Rectal smooth muscle tissue (tissue), 1 donor: ENCODE measurements around the gene CNOT4.

ENCODE experiments used
- H3K27ac ChIP-seq: one replicate; pipeline ENCODE4 v1.7.0; 2013; ENCODE audit warnings: low read depth, low read length, inconsistent platforms
- H3K27me3 ChIP-seq: one replicate; pipeline ENCODE4 v1.7.0; 2013; ENCODE audit warnings: low read length; ENCODE audit not compliant: control insufficient read depth, insufficient read depth
- H3K36me3 ChIP-seq: one replicate; pipeline ENCODE4 v1.7.0; 2013; ENCODE audit warnings: low read length; ENCODE audit not compliant: control insufficient read depth, insufficient read depth
- H3K4me1 ChIP-seq: one replicate; pipeline ENCODE4 v1.7.0; 2013; ENCODE audit warnings: low read length; ENCODE audit not compliant: control insufficient read depth, insufficient read depth
- H3K4me3 ChIP-seq: one replicate; pipeline ENCODE4 v1.7.0; 2013; ENCODE audit warnings: low read length
- H3K9ac ChIP-seq: one replicate; pipeline ENCODE4 v1.7.0; 2013; ENCODE audit warnings: low read length

Gene CNOT4

DNA sequence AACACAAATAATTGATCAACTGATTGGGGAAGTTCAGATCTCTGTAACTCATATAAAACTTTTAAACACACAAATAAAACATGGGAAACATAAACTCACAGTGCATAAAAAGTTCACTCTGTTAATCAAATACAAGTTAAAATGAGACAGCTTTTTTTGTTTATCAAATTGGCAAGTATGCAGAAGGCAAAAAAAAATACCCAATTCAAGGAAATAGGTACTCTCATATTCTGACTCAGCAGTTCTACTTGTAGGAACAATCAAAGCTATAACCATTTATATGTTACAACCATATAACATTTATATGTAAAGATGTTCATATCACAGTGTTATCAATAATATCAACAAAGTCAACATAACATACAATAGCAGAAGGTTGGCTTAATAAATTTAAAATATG is 102.0 kb downstream of the CNOT4 start:
- Histone ChIP-seq H3K27me3 (no peaks in the 10 kb centered on the region), H3K36me3 (no peaks in the 10 kb centered on the region), H3K4me3 (no peak overlapping the region), H3K27ac (no peak overlapping the region), H3K9ac (no peak overlapping the region), H3K4me1 (no peaks in the 10 kb centered on the region)

DNA sequence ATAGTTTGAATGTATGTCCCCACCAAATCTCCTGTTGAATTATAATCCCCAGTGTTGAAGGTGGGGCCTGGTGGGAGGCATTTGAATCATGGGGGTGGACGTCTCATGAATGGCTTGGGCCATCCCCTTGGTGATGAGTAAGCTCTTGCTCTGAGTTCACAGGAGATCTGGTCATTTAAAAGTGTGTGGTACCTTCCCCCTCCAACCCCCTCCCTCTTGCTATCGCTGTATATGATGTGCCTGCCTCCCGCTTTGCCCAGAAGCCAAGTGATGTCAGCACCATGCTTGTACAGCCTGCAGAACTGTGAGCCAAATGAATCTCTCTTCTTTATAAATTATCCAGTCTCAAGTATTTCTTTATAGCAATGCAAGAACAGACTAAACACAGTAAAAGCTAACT is 103.0 kb downstream of the CNOT4 start:
- Histone ChIP-seq H3K4me3 (no peak overlapping the region), H3K27me3 (no peaks in the 10 kb centered on the region), H3K4me1 (no peaks in the 10 kb centered on the region), H3K27ac (no peak overlapping the region), H3K9ac (no peak overlapping the region), H3K36me3 (no peaks in the 10 kb centered on the region)

DNA sequence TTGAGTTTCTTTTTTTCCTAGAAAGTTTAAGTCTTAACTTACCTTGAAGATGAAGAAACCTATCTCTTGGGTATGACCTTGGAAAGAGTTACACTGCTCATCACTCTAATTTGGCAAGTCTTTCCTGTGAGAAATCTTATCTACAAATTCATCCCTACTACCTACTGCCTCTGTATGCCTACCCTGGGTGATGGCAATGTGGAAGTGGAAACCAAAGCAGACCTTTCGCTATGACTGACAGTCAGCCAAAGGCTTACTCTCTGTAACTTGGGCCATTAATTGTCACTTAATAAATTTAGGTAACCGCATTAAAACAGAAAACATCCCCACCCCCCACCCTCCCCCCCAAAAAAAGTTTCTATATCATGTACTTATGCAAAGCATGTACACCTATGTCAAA is 103.9 kb downstream of the CNOT4 start:
- H3K27me3 ChIP-seq, result no peaks in the 10 kb centered on the region
- H3K4me1 ChIP-seq, result no peaks in the 10 kb centered on the region
- H3K4me3 ChIP-seq, result no peak overlapping the region
- no peak overlapping the region for H3K9ac ChIP-seq
- H3K27ac ChIP-seq, result no peak overlapping the region
- H3K36me3 ChIP-seq, result no peaks in the 10 kb centered on the region

GRCh38 chr7:135403302-135403701 is 106.6 kb downstream of the CNOT4 start:
- H3K27me3 ChIP-seq, result no peaks in the 10 kb centered on the region
- no peaks in the 10 kb centered on the region for H3K4me1 ChIP-seq
- H3K27ac ChIP-seq, result no peak overlapping the region
- H3K36me3 ChIP-seq, result no peaks in the 10 kb centered on the region
- no peak overlapping the region for H3K9ac ChIP-seq
- no peak overlapping the region for H3K4me3 ChIP-seq

- no peak overlapping the region for H3K27ac ChIP-seq
- no peak overlapping the region for H3K4me3 ChIP-seq
- no peaks in the 10 kb centered on the region for H3K4me1 ChIP-seq
- no peaks in the 10 kb centered on the region for H3K27me3 ChIP-seq
- no peak overlapping the region for H3K9ac ChIP-seq
- H3K36me3 ChIP-seq, result peaks cover 8% of the 10 kb centered on the region
Measured at GRCh38 chr7:135397689-135398088, 112.2 kb downstream of the CNOT4 start.

DNA sequence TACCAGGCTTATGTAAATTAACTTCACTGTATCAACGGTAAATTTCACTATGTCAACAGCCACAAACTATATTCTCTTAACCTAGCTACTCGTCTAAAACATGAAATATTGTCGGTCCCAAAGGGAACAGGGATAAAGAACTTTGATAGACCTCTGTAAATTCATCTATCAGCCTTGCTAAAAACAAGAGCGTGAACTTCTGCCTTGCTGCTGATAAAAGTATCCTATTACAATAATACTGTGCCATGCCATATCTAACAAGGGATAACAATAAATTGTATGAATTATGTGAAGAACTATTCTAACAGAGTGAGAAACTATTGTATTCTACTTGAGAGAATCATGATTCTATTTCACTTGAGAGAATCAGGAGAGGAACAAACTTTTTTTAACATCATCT is 117.2 kb downstream of the CNOT4 start:
- no peak overlapping the region for H3K27ac ChIP-seq
- no peak overlapping the region for H3K4me3 ChIP-seq
- H3K27me3 ChIP-seq, result no peaks in the 10 kb centered on the region
- H3K9ac ChIP-seq, result no peak overlapping the region
- H3K4me1 ChIP-seq, result no peaks in the 10 kb centered on the region
- H3K36me3 ChIP-seq, result peaks cover 8% of the 10 kb centered on the region

DNA sequence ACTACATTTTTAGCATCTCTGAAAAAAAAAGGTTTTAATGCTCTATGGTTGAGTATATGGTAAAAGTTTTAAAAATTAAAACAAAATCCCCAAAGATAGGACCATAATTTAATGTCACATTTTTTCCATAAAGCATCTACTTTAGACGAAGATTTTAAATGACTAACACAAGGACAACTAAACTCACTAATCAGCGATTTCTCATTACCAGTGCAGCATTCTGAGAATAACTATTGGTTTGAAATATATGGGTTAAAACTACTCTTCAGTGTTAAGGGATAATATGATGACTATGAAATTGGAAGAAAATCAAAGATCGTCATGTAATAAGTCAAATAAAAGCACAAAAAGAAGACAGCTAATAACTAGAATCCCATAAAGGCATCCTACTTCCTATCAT is 118.4 kb downstream of the CNOT4 start:
- peaks cover 8% of the 10 kb centered on the region for H3K36me3 ChIP-seq
- no peaks in the 10 kb centered on the region for H3K27me3 ChIP-seq
- H3K4me1 ChIP-seq, result no peaks in the 10 kb centered on the region

GRCh38 chr7:135390829-135391228 is 119.1 kb downstream of the CNOT4 start:
- Histone ChIP-seq H3K4me3 (no peak overlapping the region), H3K27ac (no peak overlapping the region), H3K36me3 (peaks cover 8% of the 10 kb centered on the region), H3K9ac (no peak overlapping the region), H3K27me3 (no peaks in the 10 kb centered on the region), H3K4me1 (no peaks in the 10 kb centered on the region)

More for the DNA sequence above, 118.4 kb downstream of the CNOT4 start:
- H3K9ac ChIP-seq, result no peak overlapping the region
- no peak overlapping the region for H3K27ac ChIP-seq
- no peak overlapping the region for H3K4me3 ChIP-seq

DNA sequence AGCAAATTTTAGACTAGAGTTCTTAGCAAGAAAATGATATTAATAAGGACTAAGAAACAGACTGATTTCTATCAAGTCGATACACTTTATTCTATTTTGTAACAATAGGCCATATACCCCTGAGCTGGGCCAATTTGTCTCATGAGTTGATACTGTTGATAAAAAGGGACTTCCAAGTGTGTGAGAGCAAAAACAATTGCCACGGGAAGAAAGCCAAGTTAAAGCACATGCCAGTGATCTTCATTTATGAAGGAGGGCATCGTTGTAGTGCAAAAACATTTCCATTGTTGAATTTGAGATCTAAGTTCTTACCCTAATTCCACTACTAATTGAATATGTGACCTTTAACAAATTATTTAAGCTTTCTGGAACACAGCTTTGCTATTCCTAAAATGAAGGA is 119.9 kb downstream of the CNOT4 start:
- Histone ChIP-seq H3K27me3 (no peaks in the 10 kb centered on the region), H3K4me3 (no peak overlapping the region), H3K27ac (no peak overlapping the region), H3K4me1 (no peaks in the 10 kb centered on the region), H3K36me3 (peaks cover 6% of the 10 kb centered on the region), H3K9ac (no peak overlapping the region)

GRCh38 chr7:135388616-135389015 is 121.3 kb downstream of the CNOT4 start:
- no peaks in the 10 kb centered on the region for H3K27me3 ChIP-seq
- H3K27ac ChIP-seq, result no peak overlapping the region
- H3K4me1 ChIP-seq, result no peaks in the 10 kb centered on the region
- H3K36me3 ChIP-seq, result no peaks in the 10 kb centered on the region
- no peak overlapping the region for H3K9ac ChIP-seq
- no peak overlapping the region for H3K4me3 ChIP-seq

DNA sequence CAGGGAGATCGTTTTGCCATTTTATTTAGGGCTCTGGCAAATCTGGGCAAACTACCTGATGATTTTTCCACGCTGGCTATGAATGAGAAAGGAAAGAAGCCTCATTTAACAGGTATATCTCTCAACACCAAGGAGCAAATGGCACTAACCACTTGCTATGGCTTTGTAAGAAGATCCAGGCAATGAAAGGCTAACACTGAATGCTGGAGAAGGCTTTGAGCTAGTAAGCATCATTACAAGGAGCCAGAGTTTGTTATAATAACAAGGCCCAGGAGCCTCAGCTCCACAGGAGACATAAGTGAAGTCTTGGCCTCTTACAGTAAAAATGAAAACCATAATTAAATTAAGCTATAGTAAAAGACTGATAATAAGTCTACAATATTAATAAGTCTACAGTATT is 123.1 kb downstream of the CNOT4 start:
- H3K4me1 ChIP-seq, result no peaks in the 10 kb centered on the region
- H3K27ac ChIP-seq, result no peak overlapping the region
- no peak overlapping the region for H3K9ac ChIP-seq
- H3K36me3 ChIP-seq, result no peaks in the 10 kb centered on the region
- no peak overlapping the region for H3K4me3 ChIP-seq
- H3K27me3 ChIP-seq, result no peaks in the 10 kb centered on the region

DNA sequence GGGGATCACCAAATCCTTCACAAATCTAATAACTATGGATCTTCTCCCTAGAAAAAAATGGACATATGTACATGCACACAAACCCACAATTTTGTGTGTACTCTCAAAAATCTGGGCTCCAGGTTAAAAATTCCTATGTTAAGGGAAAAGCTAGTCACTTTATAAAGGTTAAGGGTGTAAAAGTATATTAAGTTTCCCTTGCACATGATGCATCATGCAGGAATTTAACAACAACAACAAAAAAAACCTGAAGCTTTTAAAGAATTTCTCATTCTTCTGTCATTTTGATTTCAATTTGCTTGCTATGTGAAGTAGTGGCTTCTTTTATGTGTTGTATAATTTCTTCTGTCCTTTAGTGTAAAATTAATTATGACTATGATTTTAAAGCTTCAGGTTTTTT is 123.7 kb downstream of the CNOT4 start:
- Histone ChIP-seq H3K27ac (no peak overlapping the region), H3K4me3 (no peak overlapping the region), H3K27me3 (no peaks in the 10 kb centered on the region), H3K36me3 (no peaks in the 10 kb centered on the region), H3K9ac (no peak overlapping the region), H3K4me1 (no peaks in the 10 kb centered on the region)

- no peaks in the 10 kb centered on the region for H3K27me3 ChIP-seq
- H3K4me3 ChIP-seq, result no peak overlapping the region
- H3K9ac ChIP-seq, result no peak overlapping the region
- H3K4me1 ChIP-seq, result no peaks in the 10 kb centered on the region
- no peak overlapping the region for H3K27ac ChIP-seq
- H3K36me3 ChIP-seq, result no peaks in the 10 kb centered on the region
Measured at GRCh38 chr7:135385209-135385608, 124.7 kb downstream of the CNOT4 start.
